Measurements from ENCODE around the gene LYRM4.
"Not testable (repeated sequence)": the region's sequence is repeated elsewhere in the genome, so short reads cannot be mapped to it uniquely, and the experiment has no call there.

Gene LYRM4

GRCh38 chr6:5121956-5122355, 138.8 kb downstream of the LYRM4 start:
- no peak for DNase-seq (ENCODE audit: low spot score)

DNA sequence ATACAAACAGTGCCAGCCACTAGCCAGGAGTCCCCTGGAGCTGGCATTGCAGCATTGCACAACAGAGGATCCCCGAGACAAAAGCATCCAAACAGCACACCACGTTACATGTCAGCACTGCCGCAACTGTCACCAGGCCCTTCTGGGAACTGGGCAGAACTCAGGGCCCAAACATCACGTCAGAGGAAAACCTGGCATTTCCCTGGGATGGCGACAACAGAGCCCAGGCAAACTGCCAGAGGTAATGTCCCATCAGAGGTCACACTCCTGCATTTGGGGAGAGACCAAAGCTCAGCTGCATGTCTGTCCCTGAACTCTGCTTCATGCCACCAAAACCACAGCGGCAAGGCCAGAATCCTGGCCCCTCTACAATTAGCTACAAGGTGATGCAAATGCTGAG, 139.3 kb downstream of the LYRM4 start:
- DNase-seq (ENCODE audit: low spot score) = no peak

DNA sequence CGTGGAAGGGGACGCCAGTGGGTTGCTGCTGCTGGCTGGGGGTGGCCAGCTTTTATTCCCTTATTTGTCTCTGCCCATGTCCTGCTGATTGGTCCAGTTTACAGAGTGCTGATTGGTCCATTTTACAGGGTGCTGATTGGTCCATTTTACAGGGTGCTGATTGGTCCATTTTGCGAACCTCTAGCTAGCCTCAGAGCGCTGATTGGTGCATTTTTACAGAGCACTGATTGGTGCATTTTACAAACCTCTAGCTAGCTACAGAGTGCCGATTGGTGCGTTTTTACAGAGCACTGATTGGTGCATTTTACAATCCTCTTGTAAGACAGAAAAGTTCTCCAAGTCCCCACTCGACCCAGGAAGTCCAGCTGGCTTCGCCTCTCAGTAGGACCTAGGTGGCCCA, 140.2 kb downstream of the LYRM4 start:
- not testable (repeated sequence) for DNase-seq (ENCODE audit: low spot score)

DNA sequence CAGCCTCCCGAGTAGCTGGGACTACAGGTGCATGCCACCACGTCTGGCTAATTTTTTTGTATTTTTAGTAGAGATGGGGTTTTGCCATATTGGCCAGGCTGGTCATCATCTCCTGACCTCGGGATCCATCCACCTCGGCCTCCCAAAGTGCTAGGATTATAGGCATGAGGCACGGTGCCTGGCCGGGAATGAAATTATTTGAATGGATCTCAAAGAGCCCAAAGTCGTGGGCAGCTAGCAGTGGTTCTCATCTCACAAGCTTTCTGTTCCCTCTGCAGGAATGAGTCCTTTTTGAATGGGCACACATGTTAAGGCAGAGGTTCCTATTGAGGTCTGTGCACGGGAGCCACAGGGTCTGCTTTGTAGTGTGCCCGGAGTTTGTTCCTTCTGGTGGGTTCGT, 140.7 kb downstream of the LYRM4 start:
- no peak for DNase-seq (ENCODE audit: low spot score)

DNA sequence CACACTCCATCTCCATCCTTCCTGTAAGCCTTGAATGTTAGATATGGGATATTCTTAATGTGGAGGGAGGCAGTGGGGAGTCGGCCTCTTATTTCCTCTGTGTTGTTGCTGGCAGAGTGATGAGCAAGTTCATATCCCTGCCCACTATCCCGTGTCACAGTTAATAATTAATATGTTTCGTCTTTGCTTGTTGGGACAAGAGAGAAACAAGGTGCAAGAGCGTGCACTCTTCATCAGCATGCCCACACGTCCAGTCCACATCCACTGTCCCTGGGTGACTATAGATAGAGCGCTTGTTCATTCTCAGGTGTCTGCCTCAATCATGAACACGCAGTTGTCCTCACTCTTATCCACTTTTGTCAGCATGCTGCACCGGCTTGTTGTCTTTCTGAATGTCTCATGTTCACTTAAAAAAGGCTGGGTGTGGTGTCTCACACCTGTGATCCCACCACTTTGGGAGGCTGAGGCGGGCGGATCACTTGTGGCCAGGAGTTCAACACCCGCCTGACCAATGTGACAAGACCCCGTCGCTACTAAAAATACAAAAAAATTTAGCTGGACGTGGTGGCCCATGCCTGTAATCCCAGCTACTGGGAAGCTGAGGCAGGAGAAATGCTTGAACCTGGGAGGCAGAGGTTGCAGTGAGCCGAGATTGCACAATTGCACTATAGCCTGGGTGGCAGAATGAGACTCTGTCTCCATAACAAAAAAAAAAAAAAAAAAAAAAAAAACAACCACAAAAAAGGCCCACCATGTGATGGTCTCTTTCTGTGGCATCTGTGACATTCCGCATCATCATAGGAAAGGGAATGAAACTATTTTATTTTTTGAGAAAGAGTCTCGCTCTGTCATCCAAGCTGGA, 141.4 kb downstream of the LYRM4 start:
- DNase-seq (ENCODE audit: low spot score) = no peak

DNA sequence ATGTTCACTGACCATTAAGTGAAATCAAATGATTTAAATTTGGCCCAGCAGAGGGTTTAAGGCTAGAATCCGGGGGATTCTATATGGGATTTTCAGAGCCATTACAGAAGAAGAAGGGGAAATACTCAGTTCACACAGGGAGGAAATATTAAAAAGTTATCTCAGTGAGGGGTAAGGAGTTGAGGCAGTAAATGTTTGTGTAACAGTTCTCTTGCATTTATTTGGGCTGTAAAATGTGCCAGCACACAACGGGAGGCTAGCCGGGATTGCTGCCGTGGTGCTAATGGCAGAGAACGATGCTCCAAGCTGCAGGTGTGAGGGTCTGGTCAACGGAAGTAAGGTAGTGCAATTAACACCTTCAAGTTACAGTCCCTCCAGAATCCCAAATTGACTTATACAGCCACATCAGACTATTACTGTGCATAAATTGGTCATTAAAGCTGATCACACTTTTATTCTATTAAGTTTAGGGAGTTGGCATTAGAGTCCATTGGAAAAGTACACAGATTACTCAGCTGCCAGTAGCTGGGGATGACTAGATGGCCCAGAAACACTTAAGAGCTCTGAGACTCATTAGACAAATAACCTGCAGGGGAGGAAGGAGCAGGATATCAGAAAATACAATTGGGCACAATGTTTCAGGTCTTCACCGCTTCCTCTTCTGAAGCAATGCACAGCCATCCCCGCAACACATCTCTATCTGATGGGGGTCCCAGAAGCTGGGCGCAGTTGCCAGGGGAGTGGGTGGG, 144.3 kb downstream of the LYRM4 start:
- no peak for DNase-seq (ENCODE audit: low spot score)

DNA sequence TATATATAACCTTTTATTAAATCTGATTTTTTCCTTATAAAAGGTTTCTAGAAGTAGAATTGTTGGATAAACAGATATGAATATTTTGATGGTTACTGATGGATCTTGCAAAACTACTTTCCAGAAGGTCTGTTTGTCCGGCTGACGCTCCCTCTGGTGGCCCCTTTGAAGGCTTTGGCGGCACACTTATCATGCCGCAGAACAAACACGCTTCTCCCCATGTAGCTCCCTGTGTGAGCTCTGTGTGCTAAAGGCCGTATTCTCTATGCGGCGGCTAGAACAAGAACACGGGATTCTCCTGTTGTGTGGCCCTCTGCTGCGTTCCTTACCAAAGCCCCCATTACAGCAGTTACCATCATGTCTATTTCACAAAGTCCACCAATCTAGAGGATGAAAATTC, 145.6 kb downstream of the LYRM4 start:
- DNase-seq (ENCODE audit: low spot score) = no peak

GRCh38 chr6:5113096-5113495, 147.7 kb downstream of the LYRM4 start:
- DNase-seq (ENCODE audit: low spot score) = no peak

- no peak for DNase-seq (ENCODE audit: low spot score)
Measured at GRCh38 chr6:5112066-5112799, 148.5 kb downstream of the LYRM4 start.

DNA sequence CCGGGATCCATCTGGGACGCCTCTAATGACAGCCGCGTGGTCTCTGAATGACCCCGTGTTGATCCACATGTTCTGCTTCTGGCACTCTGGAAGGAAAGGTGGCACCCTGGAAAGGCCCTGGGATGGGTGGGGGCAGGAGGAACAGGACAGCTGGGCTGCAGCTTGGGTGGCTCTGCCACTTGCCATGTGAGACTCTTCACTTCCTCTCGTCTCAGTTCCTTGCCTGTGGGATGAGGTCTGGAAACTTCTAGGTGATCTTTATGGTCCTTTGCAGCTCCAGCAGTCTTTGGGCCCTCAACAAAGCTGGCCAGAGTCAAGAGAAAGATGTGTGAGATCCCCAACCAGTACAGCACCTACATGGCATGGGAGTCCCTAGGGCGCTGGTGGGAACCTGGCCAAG, 149.1 kb downstream of the LYRM4 start:
- DNase-seq (ENCODE audit: low spot score) = no peak

DNA sequence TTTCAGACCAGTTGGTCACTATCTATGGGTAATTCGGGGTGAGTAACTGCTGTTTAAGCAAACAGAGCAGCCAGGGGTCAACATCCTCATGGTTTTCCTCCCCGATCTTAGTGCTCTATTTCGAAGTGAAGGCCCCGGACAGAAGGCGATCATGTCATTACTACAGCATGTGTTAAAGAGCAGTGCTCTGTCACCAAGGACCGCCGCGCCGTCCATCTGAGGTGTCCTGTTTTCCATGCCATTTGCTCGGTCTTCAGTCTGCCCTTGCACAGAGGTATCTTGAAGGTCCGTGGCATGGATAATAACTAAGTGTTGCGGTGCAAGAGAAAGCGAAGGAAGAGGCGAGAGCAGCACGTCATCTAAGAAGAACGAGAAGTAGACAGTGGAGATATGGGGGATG, 150.5 kb downstream of the LYRM4 start:
- no peak for DNase-seq (ENCODE audit: low spot score)

DNA sequence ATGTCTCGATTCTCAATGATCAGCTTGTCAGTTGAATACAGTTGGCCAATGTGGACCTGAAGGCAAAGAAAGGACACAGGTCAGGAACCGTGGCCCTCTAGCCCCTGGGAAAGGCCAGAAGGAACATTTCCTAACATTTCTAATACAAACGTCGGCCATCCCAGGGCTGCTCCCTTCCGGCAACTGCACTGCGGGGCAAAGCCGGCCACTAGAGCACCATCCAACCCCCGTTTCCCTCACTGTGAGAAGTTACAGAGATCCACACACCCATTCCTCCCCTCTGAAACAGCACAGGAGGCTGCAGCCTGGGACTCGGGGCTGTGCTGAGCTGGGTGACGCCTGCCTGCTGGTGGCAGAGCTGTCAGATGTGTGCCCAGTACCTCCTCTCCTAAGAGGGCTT, 151.3 kb downstream of the LYRM4 start:
- no peak for DNase-seq (ENCODE audit: low spot score)

DNA sequence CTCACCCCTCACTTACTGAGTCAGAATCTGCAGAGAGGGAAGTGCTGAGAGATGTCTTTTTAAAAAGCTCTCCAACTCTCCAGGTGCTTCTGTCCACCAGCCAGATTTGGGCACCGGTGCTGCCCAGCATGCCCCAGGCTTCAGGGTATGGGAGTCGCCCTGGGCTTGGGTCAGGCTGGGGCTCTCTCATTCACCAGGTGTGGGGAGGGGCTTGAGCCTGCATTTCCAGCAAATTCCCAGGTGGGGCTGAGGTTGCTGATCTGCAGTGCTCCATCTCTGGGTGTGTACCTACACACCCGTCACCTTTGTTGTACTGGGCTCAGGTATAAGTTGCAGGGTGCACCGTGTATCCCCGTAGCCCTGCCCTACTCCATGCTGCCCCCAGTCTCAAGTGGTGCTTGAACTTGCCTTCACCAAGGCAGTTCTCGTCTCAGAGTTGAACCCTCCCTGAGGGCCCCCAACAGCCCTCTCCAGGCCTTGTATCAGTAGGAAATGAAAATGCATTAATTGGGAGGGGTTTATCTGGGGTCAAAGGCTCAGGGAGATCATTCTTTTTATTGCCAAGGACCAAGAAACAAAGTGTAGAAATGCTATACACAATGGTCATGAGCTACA, 152.1 kb downstream of the LYRM4 start:
- no peak for DNase-seq (ENCODE audit: low spot score)

- DNase-seq (ENCODE audit: low spot score) = no peak
Measured at GRCh38 chr6:5108068-5108467, 152.7 kb downstream of the LYRM4 start.

GRCh38 chr6:5107341-5107740, 153.4 kb downstream of the LYRM4 start:
- DNase-seq (ENCODE audit: low spot score) = no peak

DNA sequence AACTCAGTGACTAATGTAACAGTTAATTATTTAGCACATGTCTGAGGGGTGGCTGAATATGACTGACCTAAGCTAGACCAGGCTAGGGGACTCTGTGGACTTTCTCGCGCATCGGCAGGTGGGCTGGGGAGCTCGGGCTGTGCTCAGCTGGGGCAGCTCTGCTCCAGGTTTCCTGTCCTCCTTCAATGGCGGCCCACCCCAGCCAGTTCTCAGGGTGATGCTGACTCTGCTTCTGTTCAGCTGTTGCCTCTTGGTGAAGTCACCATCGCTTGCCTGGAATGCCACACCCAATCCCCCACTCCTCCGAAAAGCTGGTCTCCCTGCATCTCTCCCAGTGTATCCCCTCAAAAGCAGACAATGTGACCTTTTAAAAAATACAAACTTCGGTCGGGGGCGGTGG, 155.6 kb downstream of the LYRM4 start:
- no peak for DNase-seq (ENCODE audit: low spot score)

DNA sequence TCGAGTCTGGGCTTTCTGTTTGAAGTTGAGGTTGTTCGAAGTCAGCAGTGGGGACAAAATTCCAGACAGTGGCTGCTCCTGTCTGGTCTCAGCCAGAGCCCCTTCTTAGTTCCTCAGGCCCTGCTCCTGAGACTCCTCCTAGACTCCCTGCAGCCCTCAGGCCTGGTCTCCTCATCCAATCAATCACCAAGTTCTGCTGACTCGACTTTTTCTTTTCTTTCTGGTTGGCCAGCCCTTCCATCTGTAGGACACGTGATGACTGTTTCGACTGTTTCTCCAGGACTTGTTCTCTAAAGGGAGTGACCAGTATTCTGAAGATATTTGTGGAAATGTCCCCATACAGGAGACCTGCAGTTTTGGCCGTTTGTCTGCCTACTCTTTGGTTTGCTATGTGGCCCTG, 156.1 kb downstream of the LYRM4 start:
- no peak for DNase-seq (ENCODE audit: low spot score)

DNA sequence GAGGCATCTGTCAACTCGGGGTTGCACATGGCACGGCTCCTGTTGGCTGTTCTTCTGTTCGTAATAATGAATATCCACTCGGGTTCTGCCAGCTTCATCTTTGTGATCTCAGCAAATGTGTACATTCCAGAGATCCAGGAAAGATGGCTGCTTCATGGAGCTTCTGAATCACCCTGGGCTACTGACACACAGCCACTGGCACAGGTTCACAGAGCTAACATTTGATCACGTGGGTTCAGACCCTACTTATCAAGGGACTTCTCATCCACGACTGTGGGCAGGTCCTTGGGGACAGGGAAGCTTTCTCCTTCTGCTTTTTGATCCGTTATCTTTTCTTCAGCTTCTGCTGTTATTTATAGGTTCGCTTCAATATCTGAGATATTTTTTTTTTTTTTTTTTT, 157.5 kb downstream of the LYRM4 start:
- DNase-seq (ENCODE audit: low spot score) = no peak

GRCh38 chr6:5102267-5102970, 158.3 kb downstream of the LYRM4 start:
- no peak for DNase-seq (ENCODE audit: low spot score)

DNA sequence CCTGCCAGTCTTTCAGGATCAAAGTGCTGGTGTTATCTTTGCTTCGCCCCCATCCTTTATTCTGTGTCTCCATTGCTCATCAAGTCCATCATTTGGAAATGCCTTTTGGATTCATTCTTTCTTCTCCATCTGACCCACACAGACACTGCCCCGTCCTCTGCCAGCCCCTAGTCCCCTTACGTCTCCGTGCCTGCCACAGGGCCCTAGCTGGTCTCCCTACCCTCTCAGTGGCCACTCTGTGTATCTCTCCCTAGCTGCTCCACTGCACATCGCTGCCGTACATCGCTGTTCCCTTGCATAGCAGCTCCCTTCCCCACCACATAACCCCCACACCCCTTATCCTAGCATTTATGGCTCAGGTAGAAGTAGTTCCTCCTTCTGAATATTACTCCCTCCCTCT, 159.9 kb downstream of the LYRM4 start:
- no peak for DNase-seq (ENCODE audit: low spot score)

- DNase-seq (ENCODE audit: low spot score) = no peak
Measured at GRCh38 chr6:5099537-5099936, 161.2 kb downstream of the LYRM4 start.

Data from hematopoietic multipotent progenitor cell treated with erythropoietin and hydrocortisone succinate and interleukin-3 and kit ligand, for 17 days (in vitro differentiated cells).